GM12878 (cell line): ENCODE data around the gene RANGAP1. TPM values are rescaled to one million over a fixed set of nuclear protein-coding genes. Genes with fewer than 3 reads are reported as not detected.

Source experiments
- ATF7 ChIP-seq: fragments of 450-650 bp; IDR thresholded peaks from 2 replicates; pipeline ENCODE4 v1.6.1; 2016; ENCODE audit warnings: low read depth, mild to moderate bottlenecking
- CEBPZ ChIP-seq: fragments of 150-350 bp; IDR thresholded peaks from 2 replicates; pipeline ENCODE4 v1.6.1; 2016; ENCODE audit warnings: low read depth, low read length
- ETV6 ChIP-seq, 2 experiments: fragments of 450-650 bp in 1 of 2; IDR thresholded peaks in 1 of 2; conservative IDR thresholded peaks in 1 of 2; 2 replicates each; pipeline ENCODE4 v1.6.1; 2014; ENCODE audit warnings: antibody characterized with exemption in 1 of 2, borderline replicate concordance in 1 of 2, low read depth in 1 of 2, mild to moderate bottlenecking in 1 of 2, moderate library complexity in 1 of 2
- NFYA ChIP-seq: IDR thresholded peaks from 2 replicates; pipeline ENCODE4 v1.6.1; 2011; ENCODE audit warnings: low read depth, mild to moderate bottlenecking, low read length, improper control_type of control experiment, borderline replicate concordance
- STAT1 ChIP-seq: fragments of 450-650 bp; conservative IDR thresholded peaks from 2 replicates; pipeline ENCODE4 v1.6.1; 2014; ENCODE audit warnings: antibody characterized with exemption, mild to moderate bottlenecking
- polyA plus RNA-seq, 11 experiments: library from polyadenylated mRNA; depleted of rRNA in 4 of 11; unstranded in 6 of 11; stranded (reverse) in 5 of 11; fragments of >200 nt; fragmentation: Nextera tagmentation in 4 of 11; fragmentation: Illumina TruSeq in 1 of 11; extraction: Ambion mirVana in 4 of 11; extraction: Trizol in 1 of 11; gene quantifications; 1 replicate in 1 of 11; 2 replicates in 10 of 11; pipeline versions ENCODE4 v1.2.1 to v1.2.3, GENCODE V29; 2011 to 2016; ENCODE audit warnings: inconsistent platforms in 2 of 11, missing spikeins in 2 of 11, low read depth in 1 of 11
- total RNA-seq, 4 experiments: library from RNA; depleted of rRNA in 3 of 4; stranded (reverse); fragments of >200 nt in 3 of 4; fragmentation: Illumina TruSeq in 1 of 4; extraction: Trizol in 1 of 4; gene quantifications; 2 replicates each; pipeline versions ENCODE4 v1.2.1 to v1.2.3, GENCODE V29; 2013 to 2021
- TF ChIP-seq, protein P1 (sequence below): fragments of 450-650 bp; formaldehyde crosslinking; IDR thresholded peaks from 2 replicates; pipeline ENCODE4 v1.4.0; 2022; ENCODE audit warnings: mild to moderate bottlenecking, moderate library complexity
- TF ChIP-seq, protein P2 (sequence below): fragments of 150-350 bp; IDR thresholded peaks from 2 replicates; pipeline ENCODE4 v1.6.1; 2014; ENCODE audit warnings: mild to moderate bottlenecking, low read depth, low read length

Gene RANGAP1
- total and polyA plus RNA-seq, 10 of the 15 experiments (the other 5 are each of a cell fraction or from before 2014, with no cell fraction given) = 2.5 to 109 (median 60.2) TPM

DNA sequence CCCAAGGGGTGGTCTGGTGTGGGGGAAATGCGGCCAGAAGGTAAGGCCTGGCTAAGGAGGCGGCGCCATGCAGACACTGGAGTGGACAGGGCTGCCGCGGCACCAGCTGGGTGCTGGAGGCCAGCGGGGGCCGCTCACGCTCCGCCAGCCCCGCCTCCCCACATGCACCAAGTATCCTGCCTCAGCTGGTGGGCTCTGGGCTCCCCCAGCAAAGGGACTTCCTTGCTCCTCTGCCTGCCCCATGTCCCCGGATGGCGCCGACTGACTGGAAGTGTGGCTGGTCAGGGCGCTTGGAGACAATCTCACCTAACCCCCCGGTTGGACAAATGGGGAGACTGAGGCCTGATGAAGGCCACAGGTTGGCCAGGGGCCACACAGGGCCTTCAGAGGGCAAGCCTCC lies 37.7 kb downstream of the RANGAP1 start (continued):
- TF ChIP-seq, protein P1, sequence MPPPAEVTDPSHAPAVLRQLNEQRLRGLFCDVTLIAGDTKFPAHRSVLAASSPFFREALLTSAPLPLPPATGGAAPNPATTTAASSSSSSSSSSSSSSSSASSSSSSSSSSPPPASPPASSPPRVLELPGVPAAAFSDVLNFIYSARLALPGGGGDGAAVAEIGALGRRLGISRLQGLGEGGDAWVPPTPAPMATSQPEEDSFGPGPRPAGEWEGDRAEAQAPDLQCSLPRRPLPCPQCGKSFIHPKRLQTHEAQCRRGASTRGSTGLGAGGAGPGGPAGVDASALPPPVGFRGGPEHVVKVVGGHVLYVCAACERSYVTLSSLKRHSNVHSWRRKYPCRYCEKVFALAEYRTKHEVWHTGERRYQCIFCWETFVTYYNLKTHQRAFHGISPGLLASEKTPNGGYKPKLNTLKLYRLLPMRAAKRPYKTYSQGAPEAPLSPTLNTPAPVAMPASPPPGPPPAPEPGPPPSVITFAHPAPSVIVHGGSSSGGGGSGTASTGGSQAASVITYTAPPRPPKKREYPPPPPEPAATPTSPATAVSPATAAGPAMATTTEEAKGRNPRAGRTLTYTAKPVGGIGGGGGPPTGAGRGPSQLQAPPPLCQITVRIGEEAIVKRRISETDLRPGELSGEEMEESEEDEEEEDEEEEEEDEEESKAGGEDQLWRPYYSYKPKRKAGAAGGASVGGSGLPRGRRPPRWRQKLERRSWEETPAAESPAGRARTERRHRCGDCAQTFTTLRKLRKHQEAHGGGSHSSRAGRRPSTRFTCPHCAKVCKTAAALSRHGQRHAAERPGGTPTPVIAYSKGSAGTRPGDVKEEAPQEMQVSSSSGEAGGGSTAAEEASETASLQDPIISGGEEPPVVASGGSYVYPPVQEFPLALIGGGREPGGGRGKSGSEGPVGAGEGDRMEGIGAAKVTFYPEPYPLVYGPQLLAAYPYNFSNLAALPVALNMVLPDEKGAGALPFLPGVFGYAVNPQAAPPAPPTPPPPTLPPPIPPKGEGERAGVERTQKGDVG = no peak
- TF ChIP-seq ATF7 (no peak), ETV6 (conservative IDR thresholded peaks at IDR 0.05 in 1 of 2, IDR thresholded peaks at IDR 0.05 in 1 of 2; ENCODE audit: borderline replicate concordance in 1 of 2, low read depth in 1 of 2) (no peak), NFYA (no peak), CEBPZ (no peak), STAT1 (no peak)
- TF ChIP-seq, protein P2, sequence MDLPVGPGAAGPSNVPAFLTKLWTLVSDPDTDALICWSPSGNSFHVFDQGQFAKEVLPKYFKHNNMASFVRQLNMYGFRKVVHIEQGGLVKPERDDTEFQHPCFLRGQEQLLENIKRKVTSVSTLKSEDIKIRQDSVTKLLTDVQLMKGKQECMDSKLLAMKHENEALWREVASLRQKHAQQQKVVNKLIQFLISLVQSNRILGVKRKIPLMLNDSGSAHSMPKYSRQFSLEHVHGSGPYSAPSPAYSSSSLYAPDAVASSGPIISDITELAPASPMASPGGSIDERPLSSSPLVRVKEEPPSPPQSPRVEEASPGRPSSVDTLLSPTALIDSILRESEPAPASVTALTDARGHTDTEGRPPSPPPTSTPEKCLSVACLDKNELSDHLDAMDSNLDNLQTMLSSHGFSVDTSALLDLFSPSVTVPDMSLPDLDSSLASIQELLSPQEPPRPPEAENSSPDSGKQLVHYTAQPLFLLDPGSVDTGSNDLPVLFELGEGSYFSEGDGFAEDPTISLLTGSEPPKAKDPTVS = no peak
